ENCODE measurements around the gene FAM107B. TPM values are rescaled to one million over a fixed set of nuclear protein-coding genes. Genes with fewer than 3 reads are reported as not detected.

FAM107B gene
- total RNA-seq, 1 donor from 2014 or later = 66.4 TPM

DNA sequence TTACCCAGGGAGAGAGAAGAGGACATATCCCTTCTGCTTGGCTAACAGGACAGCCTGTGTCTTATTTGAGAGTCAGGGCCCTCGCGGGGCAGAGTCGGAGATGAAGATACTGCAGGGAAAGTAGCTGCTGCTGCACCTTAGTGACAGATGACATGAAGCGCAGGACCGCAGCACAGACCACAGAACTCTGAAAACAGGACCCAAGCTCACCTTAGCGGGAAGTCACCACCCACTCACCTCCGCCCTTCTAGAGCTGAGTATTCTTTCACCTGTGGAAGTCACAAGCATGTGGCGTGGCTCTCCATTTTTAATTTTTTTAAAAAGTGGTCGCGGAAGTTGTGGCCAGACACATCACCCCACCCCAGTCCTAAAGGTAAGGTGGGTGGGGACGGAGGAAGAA lies 191.4 kb downstream of the FAM107B start:
- DNase-seq (ENCODE audit: low read depth in 2 of 2) = no peak

DNA sequence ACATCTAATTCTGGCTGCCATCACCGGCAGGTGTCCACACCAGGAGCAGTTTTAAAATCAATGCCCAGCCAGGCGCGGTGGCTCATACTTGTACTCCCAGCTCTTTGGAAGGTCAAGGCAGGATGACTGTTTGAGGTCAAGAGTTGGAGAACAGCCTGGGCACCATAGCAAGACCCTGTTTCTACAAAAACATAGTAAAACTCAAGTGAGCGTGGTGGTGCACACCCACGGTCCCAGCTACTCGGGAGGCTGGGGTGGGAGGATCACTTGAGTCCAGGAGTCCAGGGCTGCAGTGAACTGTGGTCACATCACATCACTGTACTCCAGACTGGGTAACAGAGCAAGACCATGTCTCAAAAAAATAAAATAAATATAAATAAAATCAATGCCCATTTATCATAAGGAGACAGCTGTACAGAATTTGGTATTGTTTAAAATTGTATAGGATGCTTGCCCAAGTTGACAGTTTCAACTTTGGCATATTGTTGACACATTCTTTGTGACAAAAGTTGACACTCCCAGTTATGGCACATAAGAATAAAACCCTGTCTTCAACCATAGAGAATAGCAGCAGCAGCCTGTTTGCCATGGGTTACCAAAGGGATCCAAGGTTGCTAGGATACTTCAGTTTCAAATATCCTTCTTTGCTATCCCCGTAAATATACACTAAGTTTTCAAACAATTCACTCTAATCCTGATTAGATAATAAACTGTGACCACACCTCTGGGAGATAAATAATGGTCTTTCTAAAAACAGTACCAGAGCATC lies 193.0 kb downstream of the FAM107B start:
- DNase-seq (ENCODE audit: low read depth in 2 of 2) = no peak

DNA sequence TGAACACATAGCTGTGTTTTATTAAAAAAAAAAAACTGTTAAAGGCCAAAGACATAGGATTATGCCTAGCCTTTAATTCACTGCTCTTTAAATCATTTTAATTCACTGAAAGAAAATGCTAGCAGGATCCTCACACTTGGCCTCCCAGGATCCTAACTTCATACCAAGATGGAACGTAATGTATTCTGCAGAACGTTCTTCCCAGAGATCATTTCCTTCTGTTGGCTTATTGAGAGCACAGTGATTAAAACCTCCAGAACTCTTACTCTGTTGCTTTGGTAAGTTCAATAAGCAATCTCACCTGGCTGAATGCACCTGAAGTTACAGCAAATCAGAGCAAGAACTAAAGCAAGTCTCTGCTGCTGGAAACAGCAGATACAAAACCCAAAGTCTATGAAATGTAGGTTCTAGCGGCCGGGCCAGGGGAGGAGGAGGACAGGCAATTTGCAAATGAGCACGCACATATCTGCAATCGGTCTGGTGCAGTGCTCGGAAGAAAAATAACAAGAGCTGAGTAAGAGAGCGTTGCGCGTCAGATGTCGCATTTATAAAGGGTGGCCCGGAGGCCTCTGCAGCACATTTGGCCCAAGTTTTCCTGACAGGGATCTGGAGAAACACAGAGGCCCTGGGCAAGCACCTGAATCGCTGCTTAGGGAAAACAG lies 193.9 kb downstream of the FAM107B start:
- no peak for DNase-seq (ENCODE audit: low read depth in 2 of 2)

DNA sequence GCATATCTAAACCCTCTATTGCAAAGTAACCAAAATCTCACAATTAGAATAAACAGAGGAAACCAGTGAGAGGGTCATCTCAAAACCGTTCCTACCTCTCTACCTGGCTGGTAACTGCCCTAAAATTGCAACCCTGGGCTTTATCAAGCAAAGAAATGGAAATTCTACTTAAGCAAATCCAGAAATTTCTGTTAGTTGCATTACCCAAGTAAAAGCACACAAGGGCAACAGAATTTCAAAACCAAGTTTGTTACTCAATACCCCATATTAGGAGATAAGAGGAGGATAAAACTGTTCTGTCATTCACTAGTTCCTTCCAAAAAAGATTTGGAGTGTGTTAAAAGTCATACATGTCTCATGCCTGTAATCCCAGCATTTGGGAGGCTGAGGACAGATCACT lies 195.3 kb downstream of the FAM107B start:
- no peak for DNase-seq (ENCODE audit: low read depth in 2 of 2)

DNA sequence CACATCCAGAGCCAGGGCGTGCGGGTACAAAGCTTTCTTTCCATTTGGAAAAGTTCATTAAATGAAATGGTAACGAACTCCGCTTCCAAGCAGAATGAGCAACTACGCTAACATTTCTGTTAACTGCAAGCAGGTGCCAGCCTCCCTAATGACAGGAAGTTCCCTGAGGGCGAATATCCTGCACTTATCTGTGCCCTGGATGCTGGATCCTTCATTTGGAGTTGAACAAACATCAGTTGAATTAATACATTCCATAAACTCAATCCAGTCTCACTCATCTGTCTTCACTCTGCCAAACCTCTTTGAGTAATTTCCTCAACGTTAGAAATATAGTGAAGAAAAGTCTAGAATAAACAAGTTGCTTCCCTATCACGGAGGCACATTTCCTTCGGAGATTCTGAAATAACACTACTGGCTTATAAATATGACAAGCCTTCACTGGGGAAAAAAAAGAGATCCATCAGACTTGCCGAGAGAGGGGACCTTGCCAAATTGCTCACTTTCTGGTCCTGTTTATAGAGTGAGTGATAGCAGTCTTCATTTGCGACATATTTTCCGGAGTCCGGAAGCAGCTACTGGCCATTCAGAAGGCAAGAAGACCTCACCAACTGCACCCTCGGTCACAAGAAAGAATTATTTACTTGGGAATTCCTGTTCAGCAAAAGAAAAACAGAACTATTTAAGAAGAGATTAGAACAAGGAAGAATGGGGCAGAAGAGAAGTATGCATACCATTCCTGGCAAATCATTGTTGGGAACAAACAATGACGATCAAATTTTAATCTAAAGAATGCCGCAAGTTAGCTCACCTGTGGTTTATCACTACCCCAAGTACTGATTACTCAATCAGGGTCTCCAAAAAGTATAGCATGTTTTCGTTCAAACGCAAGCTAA lies 196.4 kb downstream of the FAM107B start:
- DNase-seq (ENCODE audit: low read depth in 2 of 2) = peak; percentile 77 to 99

DNA sequence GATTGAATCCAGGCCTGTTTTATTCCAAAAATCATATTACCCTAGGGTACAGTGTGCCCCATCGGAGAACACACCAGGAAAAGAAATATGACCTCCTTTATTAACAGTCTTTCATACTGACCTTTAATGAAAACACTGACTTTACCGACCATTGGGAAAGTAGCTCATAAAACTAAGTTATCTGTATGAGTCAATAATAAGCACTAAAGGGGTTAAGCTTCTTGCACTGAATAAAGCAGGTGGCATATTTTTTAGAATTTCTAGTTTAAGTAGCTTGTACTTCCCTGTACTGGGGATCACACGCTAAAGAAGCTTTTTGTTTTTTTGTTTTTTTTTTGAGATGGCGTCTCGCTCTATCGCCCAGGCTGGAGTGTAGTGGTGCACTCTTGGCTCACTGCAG lies 199.8 kb downstream of the FAM107B start:
- no peak for DNase-seq (ENCODE audit: low read depth in 2 of 2)

DNA sequence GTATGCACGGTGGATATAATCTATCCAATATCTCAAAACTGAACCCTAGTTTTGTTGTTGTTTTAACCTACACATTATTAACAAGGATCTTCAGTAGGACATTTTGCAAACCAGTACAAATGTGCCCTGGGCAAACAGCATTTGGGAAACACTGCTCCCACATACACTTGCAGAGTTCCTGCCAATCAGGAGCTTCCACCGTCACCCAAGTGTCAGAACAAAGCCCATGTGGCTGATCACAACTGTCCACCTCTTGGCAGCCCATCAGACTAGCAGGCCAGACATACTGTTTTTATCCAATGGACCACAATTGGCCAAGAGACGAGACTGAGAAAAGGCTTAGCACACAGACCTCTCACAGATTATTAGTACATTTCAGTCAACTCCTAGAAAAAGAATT lies 200.4 kb downstream of the FAM107B start:
- DNase-seq (ENCODE audit: low read depth in 2 of 2) = no peak

DNA sequence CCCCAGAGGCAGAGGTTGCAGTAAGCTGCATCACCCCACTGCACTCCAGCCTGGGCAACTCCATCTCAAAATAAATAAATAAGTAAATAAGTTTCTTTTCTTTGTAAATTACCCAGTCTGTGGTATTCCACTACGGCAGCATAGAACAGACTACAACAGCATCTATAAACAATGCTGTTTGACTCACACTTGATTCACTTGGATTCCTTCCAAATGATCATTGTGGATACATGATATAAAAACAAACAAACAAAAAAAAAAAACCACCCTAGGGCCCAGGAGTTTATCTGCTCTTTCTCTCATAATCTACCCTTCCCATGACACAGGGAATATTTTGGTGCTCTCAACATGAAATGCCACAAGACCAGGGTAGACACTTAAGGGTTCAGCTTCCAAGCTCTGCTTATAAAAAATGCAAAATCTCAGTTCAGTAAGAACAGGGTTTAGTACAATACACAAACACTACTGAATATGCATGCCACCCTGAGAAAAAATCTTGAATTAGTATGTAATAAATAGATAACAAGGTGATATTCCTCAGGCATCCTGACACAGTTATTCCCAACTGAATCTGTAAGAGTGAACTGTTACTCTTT lies 200.9 kb downstream of the FAM107B start:
- DNase-seq (ENCODE audit: low read depth in 2 of 2) = peak; percentile 57 to 86

DNA sequence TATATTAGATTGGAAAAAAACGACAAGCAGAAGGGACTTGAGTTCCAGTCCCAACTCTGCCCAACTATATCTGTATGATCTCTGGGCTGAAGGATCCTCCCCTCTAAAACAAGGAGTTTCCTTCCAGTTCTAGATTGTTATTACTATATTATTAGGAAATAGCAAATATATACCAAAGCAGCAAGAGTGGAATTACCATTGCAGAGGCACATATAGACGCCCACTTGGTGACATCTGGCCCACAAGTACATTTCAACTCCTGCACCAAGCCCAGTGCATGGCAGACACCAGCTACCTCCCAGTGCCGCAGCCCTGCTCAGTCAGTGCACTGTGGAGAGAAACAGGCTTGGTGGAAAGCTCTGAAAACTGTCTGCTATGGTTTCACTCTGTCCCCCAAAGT lies 201.9 kb downstream of the FAM107B start:
- no peak for DNase-seq (ENCODE audit: low read depth in 2 of 2)

DNA sequence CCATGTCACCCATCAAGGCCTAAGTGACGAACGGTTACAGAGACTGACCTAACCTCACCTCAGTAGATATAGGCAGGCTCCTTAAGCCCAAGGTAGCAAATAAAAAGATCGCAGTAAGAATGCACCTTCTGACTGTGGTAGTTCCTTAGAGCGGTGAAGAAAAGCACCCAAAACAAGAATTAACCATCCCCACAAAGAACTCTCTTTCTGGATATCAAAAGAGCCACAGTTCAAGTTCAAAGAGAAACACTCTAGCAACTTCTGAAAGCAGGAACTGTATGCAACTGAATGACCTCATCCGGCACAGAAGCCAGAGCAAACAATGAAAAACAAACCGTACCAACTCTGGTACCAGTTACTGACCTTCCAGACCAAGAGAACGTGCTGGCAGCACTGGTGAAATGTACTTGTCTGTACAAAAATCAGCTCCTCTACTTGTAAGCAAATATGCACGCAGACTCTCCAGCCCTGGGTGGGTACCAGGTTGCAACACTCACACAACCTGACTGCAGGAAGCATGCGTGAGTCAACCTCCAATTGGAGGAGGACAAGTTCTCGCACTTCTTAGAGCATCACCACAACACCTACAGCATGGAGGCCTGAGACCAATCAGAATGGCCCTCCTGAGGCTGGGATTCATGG lies 202.7 kb downstream of the FAM107B start:
- DNase-seq (ENCODE audit: low read depth in 2 of 2) = peak; percentile 51 to 82

DNA sequence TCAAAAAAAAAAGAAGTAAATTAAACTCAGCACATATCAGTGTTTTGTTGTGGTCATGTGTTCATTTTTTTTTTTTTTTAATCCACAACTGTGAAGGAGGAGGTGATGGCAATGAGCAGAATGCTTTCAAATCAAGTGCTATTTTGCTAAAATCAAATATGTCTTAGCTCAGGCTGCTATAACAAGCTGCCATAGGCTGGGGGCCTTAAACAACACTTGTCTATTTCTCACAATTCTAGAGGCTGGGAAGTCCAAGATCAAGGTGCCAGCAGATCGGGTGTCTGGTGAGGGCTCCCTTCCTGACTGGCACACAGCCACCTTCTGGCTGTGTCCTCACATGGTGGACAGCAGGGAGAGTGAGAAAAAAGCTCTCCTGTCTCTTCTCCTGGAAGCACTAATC lies 203.9 kb downstream of the FAM107B start:
- DNase-seq (ENCODE audit: low read depth in 2 of 2) = no peak

DNA sequence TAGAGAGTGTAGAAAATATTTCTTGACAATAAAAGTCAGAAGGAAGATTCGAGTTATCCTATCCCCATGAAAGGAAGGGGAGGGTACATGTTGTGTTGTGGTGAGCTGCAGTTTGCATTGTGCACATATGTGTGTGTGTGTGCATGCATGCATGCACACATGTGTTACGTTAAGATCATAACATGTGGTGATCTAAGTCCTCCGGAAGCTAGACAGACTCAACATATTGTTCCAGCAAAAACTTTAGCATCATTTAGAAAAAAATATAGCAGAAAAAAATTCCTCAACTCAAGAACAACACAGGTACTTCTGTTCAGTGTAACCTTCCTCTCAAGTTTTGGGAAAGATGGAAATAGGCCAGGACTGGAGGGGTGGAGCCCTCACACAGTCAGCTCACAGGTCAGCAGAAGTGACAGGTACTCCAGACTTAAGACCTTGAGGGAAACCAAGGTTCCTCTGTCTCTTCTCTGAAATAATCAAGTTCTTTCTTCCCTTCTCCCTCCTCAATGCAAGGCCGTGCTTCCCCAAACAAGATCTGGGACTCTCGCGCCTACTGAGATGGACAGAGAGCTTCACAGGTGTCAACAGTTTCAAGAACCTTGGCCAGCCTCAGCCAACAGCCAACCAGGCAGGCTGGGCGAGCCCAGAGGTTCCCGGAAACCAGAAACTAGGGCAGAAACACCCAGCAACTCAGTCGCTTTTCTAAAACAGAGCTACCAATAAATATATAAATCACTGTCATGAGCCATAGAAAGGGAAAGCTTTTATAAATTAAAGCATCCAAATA lies 205.2 kb downstream of the FAM107B start:
- DNase-seq (ENCODE audit: low read depth in 2 of 2) = no peak

DNA sequence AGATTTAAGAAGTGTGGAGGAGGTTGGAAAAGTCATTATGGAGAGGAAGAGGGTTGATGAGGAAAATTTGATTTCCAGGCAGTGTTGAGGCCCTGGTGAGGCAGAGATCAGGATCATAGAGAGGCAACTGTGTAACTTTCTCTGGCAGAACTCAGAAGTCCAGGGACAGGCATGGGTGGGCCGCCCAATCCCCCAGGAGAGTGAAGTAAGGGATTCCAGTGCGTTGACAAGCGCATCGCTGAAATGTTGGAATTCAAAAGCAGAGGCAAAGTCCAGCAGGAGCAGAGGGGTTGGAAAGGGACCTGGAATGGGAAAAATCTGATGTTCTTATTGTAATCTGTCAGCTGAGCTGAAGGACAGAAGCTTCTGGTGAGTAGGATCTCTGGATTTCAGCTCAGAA lies 207.3 kb downstream of the FAM107B start:
- DNase-seq (ENCODE audit: low read depth in 2 of 2) = no peak

DNA sequence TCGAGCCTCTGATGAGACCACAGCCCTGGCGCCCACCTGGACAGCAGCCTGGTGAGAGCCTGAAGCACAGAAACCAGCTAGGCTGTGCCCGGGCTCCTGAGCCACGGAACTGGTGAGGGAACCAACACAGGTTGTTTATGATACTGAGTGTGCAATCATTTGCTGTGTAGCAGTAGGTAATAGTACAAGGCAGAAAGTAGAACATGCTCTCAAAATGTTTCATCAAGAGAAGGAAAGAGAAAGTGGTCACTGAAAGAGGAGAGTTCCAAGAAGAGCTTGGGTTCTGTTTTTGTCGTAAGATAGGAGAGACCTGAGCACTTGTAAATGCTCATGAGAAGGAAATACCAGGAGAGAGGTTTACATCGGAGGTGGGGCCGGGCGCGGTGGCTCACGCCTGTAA lies 208.2 kb downstream of the FAM107B start:
- DNase-seq (ENCODE audit: low read depth in 2 of 2) = no peak

DNA sequence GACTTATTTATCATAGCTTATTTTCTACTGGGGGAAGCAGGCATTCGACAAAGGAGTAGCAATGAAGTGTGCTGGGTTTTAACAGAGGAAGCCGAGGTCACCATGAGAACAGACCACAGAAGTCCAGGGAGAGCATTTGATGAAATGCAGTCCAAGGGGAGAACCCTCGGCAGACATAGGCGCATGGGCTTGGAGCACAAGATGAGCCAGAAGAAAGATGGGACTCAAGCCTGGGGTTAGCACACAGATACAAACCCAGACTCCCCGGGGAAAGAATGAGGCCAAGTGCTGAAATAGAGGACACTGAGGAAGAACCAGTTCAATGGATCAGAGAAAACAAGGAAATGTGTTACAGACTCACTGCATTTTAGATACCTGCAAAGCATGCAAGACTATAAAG lies 209.5 kb downstream of the FAM107B start:
- no peak for DNase-seq (ENCODE audit: low read depth in 2 of 2)

DNA sequence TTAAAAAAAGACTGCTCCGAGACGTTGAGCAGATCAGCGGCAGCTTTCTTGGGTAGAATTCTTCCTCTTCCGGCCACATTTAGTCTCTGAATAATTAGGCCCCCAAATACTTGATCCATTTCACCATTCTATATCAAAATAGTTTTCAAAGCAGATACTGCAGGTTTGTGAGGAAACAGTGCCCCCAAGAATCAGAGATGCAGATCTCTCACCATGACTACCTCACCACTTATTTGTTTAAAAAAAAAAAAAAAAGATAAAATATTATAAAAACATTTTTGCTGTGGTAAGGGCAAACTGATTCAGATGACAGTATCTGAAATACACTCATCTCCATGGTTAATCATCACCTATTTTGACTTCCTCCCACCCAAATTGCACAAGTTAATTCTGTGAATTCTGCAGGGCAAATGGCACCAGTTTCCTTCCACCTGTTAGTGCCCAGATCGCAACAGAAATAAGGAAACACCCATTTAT lies 210.4 kb downstream of the FAM107B start:
- no peak for DNase-seq (ENCODE audit: low read depth in 2 of 2)

DNA sequence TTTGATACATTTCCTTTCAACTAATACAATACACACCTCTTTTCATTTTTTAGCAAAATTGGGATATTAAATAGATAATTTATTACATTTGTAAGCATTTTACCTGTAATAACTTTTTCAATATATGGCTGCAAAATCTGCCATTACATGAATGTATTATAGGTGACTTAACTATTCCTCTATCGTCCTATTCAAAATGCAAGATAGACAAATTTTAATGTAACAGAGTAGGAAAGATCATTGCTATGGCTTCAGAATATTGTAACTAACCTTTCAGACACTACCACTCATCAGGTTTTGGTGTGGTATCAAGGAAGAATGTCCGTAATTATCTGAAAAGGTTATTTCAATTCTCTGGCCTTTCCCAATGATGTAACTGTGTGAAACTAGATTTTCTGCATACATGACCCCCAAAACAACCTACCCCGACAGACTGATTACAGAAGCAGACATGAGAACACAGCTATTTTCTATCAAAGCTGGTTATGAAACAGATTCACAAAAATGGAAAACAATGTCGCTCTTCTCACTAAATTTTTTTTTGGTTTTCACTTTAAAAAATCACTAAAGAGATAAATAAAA lies 211.2 kb downstream of the FAM107B start:
- no peak for DNase-seq (ENCODE audit: low read depth in 2 of 2)

DNA sequence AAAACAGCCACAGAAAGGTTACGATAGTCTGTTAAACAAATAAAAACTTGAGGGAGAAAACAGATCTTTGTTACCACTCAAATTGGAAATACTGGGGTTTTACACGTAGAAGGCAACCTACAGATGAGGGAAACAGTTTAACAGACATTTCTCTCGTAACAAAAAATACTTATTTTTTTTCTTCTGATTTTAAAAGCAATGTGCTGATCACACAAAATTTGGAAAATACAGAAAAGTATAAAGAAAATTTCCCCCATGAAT lies 211.7 kb downstream of the FAM107B start:
- no peak for DNase-seq (ENCODE audit: low read depth in 2 of 2)

DNA sequence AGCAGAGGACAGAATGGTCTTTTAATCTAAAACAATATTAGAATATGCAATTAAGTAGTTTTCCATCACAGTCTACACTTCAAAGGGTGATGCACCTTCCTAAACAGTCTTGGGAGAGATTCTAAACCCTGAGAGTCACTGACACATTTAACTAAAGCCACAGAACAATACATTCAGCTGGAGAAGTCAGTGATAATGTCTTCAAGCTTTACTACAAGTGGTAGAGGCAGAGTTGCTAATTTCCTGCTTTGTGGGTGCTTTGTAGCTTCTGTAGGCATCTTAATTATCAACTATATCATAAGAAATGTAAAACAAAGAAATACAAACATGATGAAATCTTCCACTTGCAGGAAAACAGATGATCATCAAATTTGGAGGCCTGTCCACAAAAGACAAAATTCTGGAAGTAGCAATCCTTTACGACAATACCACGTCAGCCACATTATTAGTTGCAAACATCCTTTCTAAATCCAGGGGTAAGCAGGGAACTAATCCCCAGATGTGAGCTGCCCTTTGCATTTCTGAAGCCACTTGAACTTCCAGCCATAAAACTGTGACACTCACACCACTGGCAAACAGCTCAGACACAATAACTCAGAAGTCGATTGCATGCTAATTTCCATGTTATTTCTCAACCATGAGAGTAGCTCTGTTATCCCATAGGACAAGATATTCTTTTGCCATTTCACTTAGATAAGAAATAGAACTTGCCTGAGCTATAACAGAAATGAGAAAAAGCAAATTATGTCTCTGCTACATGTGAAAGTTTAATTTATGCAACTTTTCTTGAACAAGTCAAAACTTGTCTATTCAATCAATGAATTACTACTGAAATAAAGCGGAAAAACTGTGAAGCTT lies 212.2 kb downstream of the FAM107B start:
- no peak for DNase-seq (ENCODE audit: low read depth in 2 of 2)
